NCI-H2196 treated with DMSO at 0.1 percent for 48 hours (cell line): Measurements from ENCODE around the gene CHRD.

Experiments
- DNase-seq: peaks from one replicate; lab custom pipeline; 2025; ENCODE audit not compliant: unreplicated experiment; lab: John Stamatoyannopoulos, UW

CHRD gene

DNA sequence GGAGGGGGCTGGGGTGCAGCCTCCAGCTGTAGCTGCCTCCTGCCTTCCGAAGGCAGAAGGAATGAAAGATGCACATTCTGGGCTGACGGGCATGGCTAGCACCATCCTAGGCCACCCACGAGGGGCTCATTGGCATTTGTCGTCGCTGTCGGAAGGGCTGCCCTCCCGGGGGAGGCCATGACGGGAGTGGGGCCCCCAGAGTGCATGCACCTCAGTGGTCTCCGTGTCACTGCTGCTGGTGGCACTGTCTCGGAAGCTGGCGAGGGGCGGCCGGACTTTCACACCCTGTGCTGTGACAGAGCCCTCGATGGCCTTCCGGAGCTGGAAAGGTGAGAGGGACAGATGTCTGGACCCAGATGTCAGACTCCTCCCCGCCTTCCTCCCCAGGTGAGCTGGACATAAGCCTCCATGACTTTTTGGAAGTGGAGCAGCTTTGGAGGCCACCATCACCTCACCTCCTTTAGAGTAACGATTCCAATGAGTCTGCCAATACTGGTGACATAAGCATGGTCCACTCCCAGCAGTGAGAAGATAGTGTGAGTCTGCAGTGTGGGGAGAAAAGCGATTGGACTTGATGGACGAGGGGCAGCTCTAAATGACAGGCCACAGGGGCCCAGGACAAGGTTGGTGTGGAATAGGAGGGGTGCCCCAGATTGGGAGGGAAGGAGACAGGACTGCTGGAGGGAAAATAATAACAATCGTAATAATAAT is 33.2 kb upstream of the CHRD start:
- no peak for DNase-seq

- no peak for DNase-seq
These were observed 32.4 kb upstream of the CHRD start for GRCh38 chr3:184347321-184348056.

DNA sequence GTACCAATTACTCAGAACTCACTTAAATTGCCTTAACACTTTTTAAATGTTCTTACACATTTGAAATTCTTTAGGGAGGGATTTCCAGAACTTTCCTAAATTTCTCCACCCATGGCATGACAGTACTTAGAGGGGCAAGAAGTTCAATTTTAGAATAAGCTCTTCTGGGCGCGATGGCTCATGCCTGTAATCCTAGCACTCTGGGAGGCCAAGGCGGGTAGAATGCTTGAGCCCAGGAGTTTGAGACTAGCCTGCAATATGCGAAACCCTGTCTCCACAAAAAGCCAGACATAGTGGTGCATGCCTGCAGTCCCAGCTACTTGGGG is 31.8 kb upstream of the CHRD start:
- no peak for DNase-seq

GRCh38 chr3:184349563-184350470 is 30.0 kb upstream of the CHRD start:
- DNase-seq, result no peak

DNA sequence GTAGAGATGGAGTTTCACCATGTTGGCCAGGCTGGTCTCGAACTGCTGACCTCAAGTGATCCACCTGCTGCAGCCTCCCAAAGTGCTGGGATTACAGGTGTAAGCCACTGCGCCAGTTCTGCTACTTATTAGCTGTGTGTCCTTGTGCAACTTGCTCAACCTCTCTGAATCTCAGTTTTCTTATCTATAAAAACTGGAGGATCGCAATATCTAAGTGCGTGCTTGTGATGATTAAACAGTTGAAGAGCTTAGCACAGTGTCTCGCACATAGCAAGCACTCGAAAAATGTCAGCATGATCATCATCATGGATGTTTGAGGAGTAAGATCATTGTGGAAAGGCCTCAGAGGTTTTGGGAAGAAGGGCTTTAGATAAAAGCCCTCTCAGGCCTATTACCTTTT is 29.2 kb upstream of the CHRD start:
- DNase-seq, result no peak

- DNase-seq, result no peak
These were observed 28.2 kb upstream of the CHRD start for GRCh38 chr3:184351511-184352148.

DNA sequence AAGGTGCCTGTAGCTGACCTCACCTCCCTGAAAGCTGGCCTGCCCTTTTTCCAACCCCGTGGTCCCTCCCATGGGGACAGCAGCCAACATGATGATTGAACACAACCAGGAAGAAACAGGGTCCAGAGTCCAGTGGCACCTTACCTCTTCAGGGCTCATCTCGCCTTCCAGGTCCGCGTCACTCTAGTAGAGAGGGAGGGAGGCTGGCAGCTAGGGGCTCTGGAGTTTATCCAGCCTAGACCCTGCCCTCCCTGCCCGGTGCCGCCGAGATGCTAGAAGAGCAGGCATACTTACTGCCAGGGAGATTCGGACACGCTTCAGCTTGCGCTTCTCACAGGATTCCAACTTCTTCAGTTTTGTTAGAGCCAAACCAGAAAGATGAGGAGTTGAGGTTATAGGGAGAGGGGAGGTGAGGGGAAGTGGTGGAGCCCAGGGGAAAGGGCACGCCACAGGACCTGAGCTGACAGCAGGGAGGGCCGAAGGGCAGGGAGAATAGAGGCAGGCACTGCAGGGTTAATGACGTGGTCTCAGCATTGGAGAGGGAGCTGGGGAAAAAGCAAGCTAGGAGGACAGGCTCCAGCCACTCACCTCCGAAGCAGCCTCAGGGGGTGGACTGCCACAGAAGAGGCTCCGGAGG is 27.6 kb upstream of the CHRD start:
- peak; percentile 46 for DNase-seq

- DNase-seq, result no peak
These were observed 26.8 kb upstream of the CHRD start for GRCh38 chr3:184352897-184353545.

- no peak for DNase-seq
These were observed 26.3 kb upstream of the CHRD start for GRCh38 chr3:184353546-184353941.

- no peak for DNase-seq
These were observed 25.6 kb upstream of the CHRD start for GRCh38 chr3:184354121-184354728.

- DNase-seq, result no peak
These were observed 25.1 kb upstream of the CHRD start for GRCh38 chr3:184354754-184355153.

DNA sequence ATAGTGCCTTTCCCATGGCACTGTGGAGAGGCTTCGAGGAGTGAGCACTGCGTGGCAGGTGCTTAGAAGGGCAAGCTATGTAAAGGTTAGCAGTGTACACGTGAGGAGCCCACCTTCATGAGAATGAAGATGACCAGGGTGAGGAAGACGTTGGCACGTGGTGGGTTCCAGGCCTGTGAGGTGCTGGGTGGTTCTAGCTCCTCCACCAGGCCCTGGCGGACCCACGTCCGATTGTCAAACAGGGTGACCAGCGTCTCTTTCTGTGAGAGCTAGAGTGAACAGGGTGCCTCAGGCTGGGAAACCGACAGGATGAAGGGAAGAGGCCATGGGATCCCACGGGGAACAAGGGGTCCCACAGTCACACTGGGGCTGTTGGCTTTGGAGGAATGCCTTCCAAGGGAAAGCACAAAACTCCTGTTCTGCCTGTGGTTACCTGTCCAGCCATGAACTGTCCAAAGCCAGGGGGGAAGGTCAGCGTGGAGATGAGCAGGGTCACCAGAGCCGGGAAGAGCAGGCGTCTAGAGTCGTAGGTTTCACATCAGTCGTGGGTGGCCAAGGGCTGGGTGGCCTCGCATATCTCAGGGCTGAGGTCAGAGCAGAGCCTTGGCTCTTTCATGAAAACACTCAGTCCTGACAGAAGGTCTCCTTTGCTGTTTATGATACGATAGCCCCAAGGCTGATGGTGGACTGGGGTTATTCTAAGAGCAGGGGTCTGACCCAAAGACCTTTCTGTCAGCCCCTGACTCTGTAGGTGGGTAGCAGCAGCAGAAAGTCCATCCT is 24.4 kb upstream of the CHRD start:
- DNase-seq, result no peak

GRCh38 chr3:184357248-184358123 is 22.4 kb upstream of the CHRD start:
- no peak for DNase-seq

DNA sequence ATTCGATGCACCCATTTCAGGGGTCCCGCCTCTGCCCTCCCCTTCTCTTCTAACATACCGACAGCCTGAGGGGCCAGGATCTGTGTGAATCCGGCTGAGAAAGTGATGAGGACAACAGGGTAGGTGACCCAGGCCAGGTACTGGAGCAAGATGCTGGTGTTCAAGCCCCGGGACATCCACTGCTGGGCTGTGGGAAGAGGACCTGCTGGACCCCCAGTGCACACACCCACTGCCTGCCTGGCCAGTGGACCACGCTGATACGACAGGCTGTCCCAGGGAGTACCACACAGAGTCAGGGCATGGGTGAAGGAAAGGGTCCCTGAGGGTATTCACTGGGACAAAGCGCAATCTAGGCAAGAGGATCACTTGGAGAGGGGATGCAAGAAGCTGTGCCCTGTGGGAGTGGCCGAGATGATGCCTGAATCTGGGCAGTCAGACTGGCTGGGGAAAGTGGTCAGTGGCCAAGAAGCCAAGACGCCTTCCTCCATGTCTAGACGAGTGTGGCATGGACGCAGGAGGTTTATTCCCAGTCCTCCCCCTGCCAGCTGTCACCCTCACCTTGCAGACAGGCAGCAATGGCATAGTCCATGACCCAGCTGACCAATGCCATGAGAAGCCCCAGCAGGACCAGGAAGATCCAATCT is 21.6 kb upstream of the CHRD start:
- no peak for DNase-seq

DNA sequence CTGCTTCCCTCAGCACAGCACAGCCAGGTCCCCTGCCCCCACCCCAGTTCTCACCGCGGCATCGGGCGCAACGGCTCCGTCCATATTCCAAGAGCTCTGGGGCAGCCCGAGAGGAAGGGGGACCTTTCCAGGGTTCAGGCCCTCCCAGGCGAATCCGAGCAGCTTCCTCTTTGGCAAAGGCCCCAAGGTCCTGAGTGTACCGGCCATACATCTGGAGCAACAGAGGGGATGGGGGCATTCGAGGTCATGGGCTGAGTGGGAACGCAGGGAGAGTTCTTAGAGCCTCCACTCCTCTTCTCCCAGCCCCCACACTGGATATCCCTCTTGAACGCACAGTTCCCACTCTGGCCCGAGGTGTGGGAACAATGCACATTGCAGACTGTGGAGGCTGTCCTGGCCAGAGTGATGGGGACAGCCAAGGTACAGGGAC is 20.9 kb upstream of the CHRD start:
- no peak for DNase-seq

GRCh38 chr3:184359610-184360009 is 20.2 kb upstream of the CHRD start:
- DNase-seq, result no peak

GRCh38 chr3:184360070-184360928 is 19.6 kb upstream of the CHRD start:
- no peak for DNase-seq
